OCI-LY7 (cell line): Measurements from ENCODE around the gene IFT81. TPM values are rescaled to one million over a fixed set of nuclear protein-coding genes. Genes with fewer than 3 reads are reported as not detected.
"Not testable (repeated sequence)": the region's sequence is repeated elsewhere in the genome, so short reads cannot be mapped to it uniquely, and the experiment has no call there.

ENCODE experiments used
- BruUV-seq: library from RNA; stranded (reverse); fragments of 400-500 nt; replicated peaks from 2 replicates; lab custom pipeline; 2021; lab: Mats Ljungman, UMichigan
- CTCF ChIA-PET: fragments of 300-600 bp; sonication (Branson Sonifier 250); formaldehyde crosslinking; loops from one replicate; lab custom pipeline; 2022; ENCODE audit warnings: antibody characterized with exemption; ENCODE audit not compliant: unreplicated experiment; lab: Charles Lee
- POLR2A ChIA-PET: fragments of 300-600 bp; sonication (Branson Sonifier 250); formaldehyde crosslinking; loops from one replicate; lab custom pipeline; 2022; ENCODE audit warnings: antibody characterized with exemption; lab: Charles Lee
- DNase-seq: peaks from one replicate; pipeline ENCODE4 v3.0.0-alpha.2; 2015; ENCODE audit warnings: low spot score
- H2AFZ ChIP-seq: fragments of 200-600 bp; sonication (generic), shearing (Covaris generic); 2 replicates; pipeline ENCODE4 v1.6.1; 2014; ENCODE audit warnings: mild to moderate bottlenecking, antibody characterized with exemption, low read length, moderate library complexity
- H3K27ac ChIP-seq: fragments of 200-600 bp; sonication (generic); 2 replicates; pipeline ENCODE4 v1.5.1; 2014; ENCODE audit warnings: mixed run types, low read depth, mild to moderate bottlenecking, moderate library complexity, low read length, inconsistent platforms; ENCODE audit not compliant: poor library complexity, severe bottlenecking
- H3K36me3 ChIP-seq: fragments of 200-600 bp; sonication (generic); 2 replicates; pipeline ENCODE4 v1.6.1; 2014; ENCODE audit warnings: mild to moderate bottlenecking, antibody characterized with exemption, low read length, moderate library complexity, mixed read lengths; ENCODE audit not compliant: insufficient read depth
- H3K4me1 ChIP-seq: fragments of 200-600 bp; sonication (generic); 2 replicates; pipeline ENCODE4 v1.5.1; 2014; ENCODE audit warnings: mild to moderate bottlenecking, low read length; ENCODE audit not compliant: insufficient read depth, poor library complexity, severe bottlenecking
- H3K4me2 ChIP-seq: fragments of 200-600 bp; sonication (generic); 2 replicates; pipeline ENCODE4 v1.6.1; 2014; ENCODE audit warnings: mild to moderate bottlenecking, low read length
- H3K4me3 ChIP-seq: fragments of 200-600 bp; sonication (generic); 2 replicates; pipeline ENCODE4 v1.5.1; 2014; ENCODE audit warnings: mild to moderate bottlenecking, low read depth, low read length; ENCODE audit not compliant: poor library complexity, severe bottlenecking
- H3K79me2 ChIP-seq: fragments of 200-600 bp; sonication (generic); 2 replicates; pipeline ENCODE4 v1.6.1; 2016; ENCODE audit warnings: low read depth, mild to moderate bottlenecking, low read length, moderate library complexity, mixed read lengths; ENCODE audit not compliant: insufficient read depth
- H3K9me2 ChIP-seq: fragments of 200-600 bp; sonication (generic); 2 replicates; pipeline ENCODE4 v1.6.1; 2016; ENCODE audit warnings: mild to moderate bottlenecking, low read length, mixed read lengths; ENCODE audit not compliant: insufficient read depth
- H3K9me3 ChIP-seq: fragments of 200-600 bp; sonication (generic); 2 replicates; pipeline ENCODE4 v1.6.1; 2014; ENCODE audit warnings: mild to moderate bottlenecking, mixed run types, low read length, mixed read lengths
- H4K20me1 ChIP-seq: fragments of 200-600 bp; sonication (generic); 2 replicates; pipeline ENCODE4 v1.6.1; 2014; ENCODE audit warnings: mild to moderate bottlenecking, antibody characterized with exemption, low read length, moderate library complexity, mixed read lengths; ENCODE audit not compliant: insufficient read depth
- CTCF ChIP-seq: fragments of 200-600 bp; sonication (generic); conservative IDR thresholded peaks from 2 replicates; pipeline ENCODE4 v1.5.1; 2014; ENCODE audit warnings: mild to moderate bottlenecking, antibody characterized with exemption, low read length, moderate library complexity, mixed read lengths
- EZH2phosphoT487 ChIP-seq: fragments of 200-600 bp; sonication (generic); IDR thresholded peaks from 2 replicates; pipeline ENCODE4 v1.6.1; 2018; ENCODE audit warnings: low read depth, borderline replicate concordance, mild to moderate bottlenecking, mixed run types, antibody characterized with exemption, low read length, moderate library complexity, mixed read lengths
- intact Hi-C: fragments of 100-400 bp; cut with micrococcal nuclease; formaldehyde crosslinking; loops from one replicate; pipeline ENCODE4 v1.10.0; 2022; ENCODE audit not compliant: unreplicated experiment
- total RNA-seq, 2 experiments: library from RNA; depleted of rRNA in 1 of 2; stranded (reverse); fragments of >200 nt in 1 of 2; shearing (Covaris generic) in 1 of 2; gene quantifications; 2 replicates each; pipeline ENCODE4 v1.2.3, GENCODE V29; 2014 to 2022

Gene IFT81
- total RNA-seq, 2 experiments from 2014 or later: 5.6 to 9.8 TPM

GRCh38 chr12:110203546-110203945 is 79.4 kb downstream of the IFT81 start:
- POLR2A ChIA-PET: interaction anchor here (0.6 to 1.7 kb wide), 4 partner anchors 10 to 77 kb away, joined by 3 to 8 read pairs (median 3); no protein-coding TSS in a partner anchor
- CTCF ChIA-PET: no interaction called here

GRCh38 chr12:110205931-110206330 is 81.8 kb downstream of the IFT81 start:
- Histone ChIP-seq H3K36me3 (no peaks in the 10 kb centered on the region), H3K4me2 (no peak overlapping the region), H4K20me1 (no peaks in the 10 kb centered on the region), H3K9me3 (no peaks in the 10 kb centered on the region), H3K9me2 (no peaks in the 10 kb centered on the region), H3K4me1 (peaks cover 4% of the 10 kb centered on the region), H2AFZ (no peak overlapping the region), H3K4me3 (no peak overlapping the region), H3K27ac (no peak overlapping the region), H3K79me2 (no peaks in the 10 kb centered on the region)
- TF ChIP-seq EZH2phosphoT487 (no peak), CTCF (no peak)
- no TSS peak for BruUV-seq
- DNase-seq: no peak
- ChIA-PET POLR2A (interaction anchor here (0.7 kb wide), 1 partner anchor 112 kb away, joined by 3 read pairs; no protein-coding TSS in a partner anchor), CTCF (no interaction called here)
- intact Hi-C loops: no loop called here

More at GRCh38 chr12:110203546-110203945, 79.4 kb downstream of the IFT81 start:
- DNase-seq: no peak
- Histone ChIP-seq H3K9me2 (no peaks in the 10 kb centered on the region), H3K79me2 (no peaks in the 10 kb centered on the region), H3K27ac (no peak overlapping the region), H3K4me3 (no peak overlapping the region), H3K36me3 (no peaks in the 10 kb centered on the region), H2AFZ (no peak overlapping the region), H3K9me3 (no peaks in the 10 kb centered on the region; the same call in 1 of the 2 replicates), H4K20me1 (no peaks in the 10 kb centered on the region), H3K4me2 (no peak overlapping the region), H3K4me1 (peaks cover 23% of the 10 kb centered on the region)
- intact Hi-C loops: no loop called here
- BruUV-seq: no TSS peak
- TF ChIP-seq EZH2phosphoT487: no peak
- no peak for TF ChIP-seq CTCF

GRCh38 chr12:110211639-110212536 is 87.7 kb downstream of the IFT81 start:
- H3K9me2 ChIP-seq, H3K36me3 ChIP-seq, H2AFZ ChIP-seq, DNase-seq, H3K4me1 ChIP-seq, H3K4me3 ChIP-seq, CTCF ChIA-PET, BruUV-seq, H3K4me2 ChIP-seq, H3K79me2 ChIP-seq, intact Hi-C loops, H4K20me1 ChIP-seq, H3K27ac ChIP-seq, H3K9me3 ChIP-seq: not testable (repeated sequence)
- POLR2A ChIA-PET: interaction anchor here (0.9 to 1.3 kb wide), 3 partner anchors 15 to 220 kb away, joined by 4 to 5 read pairs (median 4); no protein-coding TSS in a partner anchor
